SK-MEL-5 (cell line): ENCODE data around the gene ZNF586. TPM values are rescaled to one million over a fixed set of nuclear protein-coding genes. Genes with fewer than 3 reads are reported as not detected.
"Not testable (repeated sequence)": the region's sequence is repeated elsewhere in the genome, so short reads cannot be mapped to it uniquely, and the experiment has no call there.

Experiments used
- DNase-seq: peaks from one replicate; pipeline ENCODE4 v3.0.0-alpha.2; 2016; ENCODE audit warnings: low read depth, low spot score
- in situ Hi-C: cut with HindIII; loops from 2 replicates; pipeline ENCODE4 v1.10.0; 2016; ENCODE audit warnings: low sequenced_read_pairs, high pct_unique_total_duplicates, low pct_unique_long_range_greater_than_20kb
- total RNA-seq: library from RNA; depleted of rRNA; stranded (reverse); fragments of >200 nt; shearing (Covaris generic); gene quantifications from 2 replicates; pipeline ENCODE4 v1.2.3, GENCODE V29; 2014; rRNA removed

ZNF586 gene
- total RNA-seq, 1 experiment from 2014 or later, result 9.4 TPM

DNA sequence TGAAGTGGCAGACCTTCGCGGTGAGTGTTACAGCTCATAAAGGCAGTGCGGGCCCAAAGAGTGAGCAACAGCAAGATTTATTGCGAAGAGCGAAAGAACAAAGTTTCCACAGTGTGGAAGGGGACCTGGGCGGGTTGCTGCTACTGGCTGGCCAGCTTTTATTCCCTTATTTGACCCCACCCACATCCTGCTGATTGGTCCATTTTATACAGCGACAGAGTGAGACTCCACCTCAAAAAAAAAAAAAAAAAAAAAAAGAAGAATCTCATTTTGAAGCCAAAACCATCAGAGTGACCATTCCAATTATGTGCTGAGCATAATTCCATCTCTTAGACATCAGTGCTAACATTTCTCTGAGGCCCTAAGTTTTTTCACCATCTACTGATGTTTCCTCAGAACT lies 47.2 kb downstream of the ZNF586 start:
- in situ Hi-C loops, result no loop called here
- no peak for DNase-seq

- in situ Hi-C loops, result no loop called here
Observed at GRCh38 chr19:57817976-57818375, 48.5 kb downstream of the ZNF586 start.

GRCh38 chr19:57818378-57818777 lies 48.9 kb downstream of the ZNF586 start:
- in situ Hi-C loops, result no loop called here
- no peak for DNase-seq

More at GRCh38 chr19:57817976-57818375, 48.5 kb downstream of the ZNF586 start:
- no peak for DNase-seq

DNA sequence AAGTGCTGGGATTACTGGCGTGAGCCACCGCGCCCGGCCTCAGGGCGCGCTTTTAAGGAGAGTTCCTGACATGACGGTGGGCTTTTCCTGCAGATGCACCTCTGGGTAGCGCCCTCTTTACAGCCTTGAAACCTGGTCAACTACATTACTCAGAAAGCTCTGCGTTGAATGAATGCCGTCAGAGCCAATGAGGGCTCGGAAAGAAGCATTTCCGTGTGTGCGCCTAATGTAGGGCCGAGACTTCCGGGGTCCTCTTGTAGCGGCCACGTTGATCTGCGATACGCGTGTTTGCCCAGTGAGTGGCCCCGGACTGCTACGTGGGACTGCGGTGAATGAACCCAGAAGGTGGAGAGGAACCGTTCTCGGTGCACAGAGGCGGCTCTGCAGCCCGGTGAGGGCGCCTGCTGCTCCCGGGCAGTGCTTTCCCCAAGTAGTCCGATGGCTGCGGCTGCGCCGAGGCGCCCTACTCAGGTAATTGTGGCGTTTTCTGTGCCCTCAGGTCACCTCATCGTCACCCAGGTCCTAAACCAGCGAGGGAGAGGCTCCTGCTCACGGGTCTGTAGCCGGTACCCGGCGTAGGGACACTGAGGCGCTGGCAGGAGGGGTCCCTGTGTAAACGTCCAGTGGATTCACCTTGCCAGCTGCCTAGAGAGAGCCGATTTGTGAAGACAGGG lies 50.1 kb downstream of the ZNF586 start:
- in situ Hi-C loops, result no loop called here

DNA sequence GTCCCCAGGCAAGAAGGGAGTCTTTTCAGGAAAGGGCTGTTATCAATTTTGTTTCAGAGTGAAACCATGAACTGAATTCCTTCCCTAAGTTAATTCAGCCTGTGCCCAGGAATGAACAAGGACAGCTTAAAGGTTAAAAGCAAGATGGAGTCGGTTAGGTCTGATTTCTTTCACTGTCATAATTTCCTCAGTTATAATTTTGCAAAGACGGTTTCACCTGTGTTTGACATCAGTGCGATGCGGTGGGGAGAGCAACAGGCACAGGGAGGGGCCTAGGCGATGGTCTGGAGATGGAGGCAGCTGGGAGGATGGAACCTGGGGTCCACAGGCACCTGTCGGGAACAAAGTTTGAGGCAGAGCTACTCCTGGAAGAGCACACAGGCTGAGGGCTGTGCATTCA lies 51.1 kb downstream of the ZNF586 start:
- no peak for DNase-seq
- in situ Hi-C loops, result no loop called here

More for the DNA sequence above, 50.1 kb downstream of the ZNF586 start:
- DNase-seq, result peak; percentile 91

GRCh38 chr19:57821095-57821494 lies 51.6 kb downstream of the ZNF586 start:
- in situ Hi-C loops, result not testable (repeated sequence)

GRCh38 chr19:57821501-57821900 lies 52.0 kb downstream of the ZNF586 start:
- in situ Hi-C loops, DNase-seq: not testable (repeated sequence)

More at GRCh38 chr19:57821095-57821494, 51.6 kb downstream of the ZNF586 start:
- not testable (repeated sequence) for DNase-seq

DNA sequence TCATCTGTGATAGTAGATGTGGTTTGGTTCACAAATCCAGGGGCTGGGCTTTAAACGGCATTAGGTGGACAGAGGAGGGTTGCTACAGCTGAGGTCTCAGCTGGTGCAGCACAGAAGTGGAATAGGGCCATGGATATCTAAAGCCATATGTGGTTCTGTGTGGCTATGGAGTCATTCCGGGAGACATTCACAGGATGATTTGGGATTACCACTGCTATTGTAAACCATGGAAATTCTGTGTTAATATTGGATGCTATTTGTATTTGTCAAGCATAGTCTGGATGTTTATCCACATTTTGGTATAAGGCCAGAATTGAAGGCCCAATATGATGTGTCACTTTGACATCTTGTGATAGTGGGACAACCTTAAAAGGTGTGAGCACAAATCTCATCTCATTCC lies 53.7 kb downstream of the ZNF586 start:
- in situ Hi-C loops, DNase-seq: not testable (repeated sequence)

GRCh38 chr19:57823608-57824007 lies 54.1 kb downstream of the ZNF586 start:
- in situ Hi-C loops, DNase-seq: not testable (repeated sequence)

DNA sequence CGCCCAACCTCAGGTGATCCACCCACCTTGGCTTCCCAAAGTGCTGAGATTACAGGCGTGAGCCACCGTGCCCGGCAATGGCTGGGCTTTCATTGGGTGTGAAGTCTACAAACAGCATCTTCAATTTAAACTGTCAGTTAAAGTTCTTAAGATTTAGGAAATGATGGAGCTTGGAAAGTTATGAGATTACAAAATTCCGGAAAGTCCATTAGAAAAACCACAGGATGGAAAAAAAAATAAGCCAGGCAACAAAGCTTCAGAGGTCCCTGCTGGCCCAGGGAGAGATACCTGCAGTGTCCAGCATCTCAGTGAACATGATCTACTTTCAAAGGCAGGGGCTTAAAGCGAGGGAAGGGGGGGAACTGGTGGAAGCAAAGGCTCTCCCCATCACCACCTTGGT lies 56.0 kb downstream of the ZNF586 start:
- in situ Hi-C loops, result no loop called here
- no peak for DNase-seq

DNA sequence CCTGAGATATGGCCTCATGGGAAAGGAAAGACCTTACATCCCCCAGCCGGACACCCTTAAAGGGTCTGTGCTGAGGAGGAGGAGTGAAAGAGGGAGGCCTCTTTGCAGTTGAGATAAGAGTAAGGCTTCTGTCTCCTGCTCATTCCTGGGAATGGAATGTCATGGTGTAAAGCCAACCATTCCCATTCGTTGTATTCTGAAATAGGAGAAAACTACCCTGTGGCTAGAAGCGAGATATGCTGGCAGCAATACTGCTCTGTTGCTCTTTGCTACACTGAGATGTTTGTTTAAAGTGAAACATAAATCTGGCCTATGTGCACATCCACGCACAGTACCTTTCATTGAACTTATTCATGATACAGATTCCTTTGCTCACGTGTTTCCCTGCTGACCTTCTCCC lies 59.8 kb downstream of the ZNF586 start:
- DNase-seq, result peak; percentile 71
- in situ Hi-C loops, result no loop called here

GRCh38 chr19:57830071-57830602 lies 60.7 kb downstream of the ZNF586 start, which contains the start of gene ZNF587B:
TSS of gene ZNF587B (plus strand) at chr19:57830299. CDS start at chr19:57830529, 230 bp downstream.
- no peak for DNase-seq
- in situ Hi-C loops, result no loop called here

Other genes with a start within 250 kb of the ZNF586 start
- 6.6 and 7.6 TPM in 2 replicates for gene ZNF549, start 242.3 kb upstream of the ZNF586 start, total RNA-seq
- 6.1 and 7.1 TPM in 2 replicates for gene ZNF550, start 209.8 kb upstream of the ZNF586 start, total RNA-seq
- 4.5 and 4.6 TPM in 2 replicates for gene ZNF416, start 190.8 kb upstream of the ZNF586 start, total RNA-seq
- 1.7 and 2.3 TPM in 2 replicates for gene ZIK1, start 185.5 kb upstream of the ZNF586 start, total RNA-seq
- 3.8 and 6.5 TPM in 2 replicates for gene ZNF530, start 169.8 kb upstream of the ZNF586 start, total RNA-seq
- 15.4 and 16.3 TPM in 2 replicates for gene ZNF134, start 155.4 kb upstream of the ZNF586 start, total RNA-seq
- 10.4 TPM in 2 replicates for gene ZNF211, start 136.5 kb upstream of the ZNF586 start, total RNA-seq
- not detected in 2 replicates for gene ZSCAN4, start 100.7 kb upstream of the ZNF586 start, total RNA-seq
- gene ZNF551, start 87.7 kb upstream of the ZNF586 start, total RNA-seq, result 10.0 and 15.2 TPM in 2 replicates
- gene ZNF154, start 60.5 kb upstream of the ZNF586 start, total RNA-seq, result 0.03 TPM in 1 of 2 replicates, not detected in the other
- gene ZNF671, start 42.1 kb upstream of the ZNF586 start, total RNA-seq, result 5.0 and 5.5 TPM in 2 replicates
- gene ZNF776, start 22.9 kb upstream of the ZNF586 start, total RNA-seq, result 5.5 and 6.6 TPM in 2 replicates
- gene ZNF552, start 45.2 kb downstream of the ZNF586 start, total RNA-seq, result 4.5 and 4.9 TPM in 2 replicates
- gene ZNF587B, start 60.6 kb downstream of the ZNF586 start, total RNA-seq, result 19.0 and 21.2 TPM in 2 replicates
- 10.2 and 13.2 TPM in 2 replicates for gene ZNF587, start 80.2 kb downstream of the ZNF586 start, total RNA-seq
- gene ZNF814, start 119.4 kb downstream of the ZNF586 start, total RNA-seq, result 0.48 and 1.6 TPM in 2 replicates
- 7.7 and 8.1 TPM in 2 replicates for gene ZNF417, start 146.9 kb downstream of the ZNF586 start, total RNA-seq
- gene ZNF418, start 165.7 kb downstream of the ZNF586 start, total RNA-seq, result 0.45 and 3.5 TPM in 2 replicates
- gene ZNF256, start 178.0 kb downstream of the ZNF586 start, total RNA-seq, result 3.6 and 4.2 TPM in 2 replicates
- not detected in 2 replicates for gene C19orf18, start 204.9 kb downstream of the ZNF586 start, total RNA-seq
- 3.7 and 5.5 TPM in 2 replicates for gene ZNF606, start 233.1 kb downstream of the ZNF586 start, total RNA-seq